KMS-11 (cell line): ENCODE measurements around the gene EPB41L1.

Source experiments
- H2AFZ ChIP-seq: fragments of 200-600 bp; sonication (generic); 2 replicates; pipeline ENCODE4 v1.6.1; 2016; ENCODE audit warnings: antibody characterized with exemption, mixed run types, low read depth
- H3K27ac ChIP-seq: fragments of 200-600 bp; sonication (generic); 2 replicates; pipeline ENCODE4 v1.6.1; 2016; ENCODE audit warnings: mild to moderate bottlenecking, mixed run types
- H3K27me3 ChIP-seq: fragments of 200-600 bp; sonication (generic); 2 replicates; pipeline ENCODE4 v1.6.1; 2017; ENCODE audit warnings: mild to moderate bottlenecking, low read depth, mixed run types, moderate library complexity; ENCODE audit not compliant: insufficient read depth
- H3K36me3 ChIP-seq: fragments of 200-600 bp; sonication (generic); 2 replicates; pipeline ENCODE4 v1.6.1; 2017; ENCODE audit warnings: mild to moderate bottlenecking, mixed run types; ENCODE audit not compliant: insufficient read depth
- H3K4me1 ChIP-seq: fragments of 200-600 bp; sonication (generic); 2 replicates; pipeline ENCODE4 v1.6.1; 2016; ENCODE audit warnings: mild to moderate bottlenecking, low read depth, mixed run types; ENCODE audit not compliant: poor library complexity, severe bottlenecking
- H3K4me2 ChIP-seq: fragments of 200-600 bp; sonication (generic); 2 replicates; pipeline ENCODE4 v1.7.0; 2016; ENCODE audit warnings: mild to moderate bottlenecking, mixed run types
- H3K4me3 ChIP-seq: fragments of 200-600 bp; sonication (generic); IDR thresholded peaks from 2 replicates; pipeline ENCODE4 v1.6.1; 2017; ENCODE audit warnings: low read depth, low read length, mixed read lengths; ENCODE audit not compliant: insufficient read depth
- H3K79me2 ChIP-seq: fragments of 200-600 bp; sonication (generic); 2 replicates; pipeline ENCODE4 v1.6.1; 2016; ENCODE audit warnings: low read depth, mixed run types; ENCODE audit not compliant: insufficient read depth
- H3K9ac ChIP-seq: fragments of 200-600 bp; sonication (generic); 2 replicates; pipeline ENCODE4 v1.6.1; 2016; ENCODE audit warnings: mild to moderate bottlenecking, mixed run types
- H4K20me1 ChIP-seq: fragments of 200-600 bp; sonication (generic); 2 replicates; pipeline ENCODE4 v1.6.1; 2016; ENCODE audit warnings: mild to moderate bottlenecking, mixed run types; ENCODE audit not compliant: insufficient read depth
- CTCF ChIP-seq: fragments of 200-600 bp; sonication (generic); conservative IDR thresholded peaks from 2 replicates; pipeline ENCODE4 v1.6.1; 2017; ENCODE audit warnings: low read depth, mild to moderate bottlenecking, antibody characterized with exemption, low read length, moderate library complexity, mixed read lengths

Gene EPB41L1

DNA sequence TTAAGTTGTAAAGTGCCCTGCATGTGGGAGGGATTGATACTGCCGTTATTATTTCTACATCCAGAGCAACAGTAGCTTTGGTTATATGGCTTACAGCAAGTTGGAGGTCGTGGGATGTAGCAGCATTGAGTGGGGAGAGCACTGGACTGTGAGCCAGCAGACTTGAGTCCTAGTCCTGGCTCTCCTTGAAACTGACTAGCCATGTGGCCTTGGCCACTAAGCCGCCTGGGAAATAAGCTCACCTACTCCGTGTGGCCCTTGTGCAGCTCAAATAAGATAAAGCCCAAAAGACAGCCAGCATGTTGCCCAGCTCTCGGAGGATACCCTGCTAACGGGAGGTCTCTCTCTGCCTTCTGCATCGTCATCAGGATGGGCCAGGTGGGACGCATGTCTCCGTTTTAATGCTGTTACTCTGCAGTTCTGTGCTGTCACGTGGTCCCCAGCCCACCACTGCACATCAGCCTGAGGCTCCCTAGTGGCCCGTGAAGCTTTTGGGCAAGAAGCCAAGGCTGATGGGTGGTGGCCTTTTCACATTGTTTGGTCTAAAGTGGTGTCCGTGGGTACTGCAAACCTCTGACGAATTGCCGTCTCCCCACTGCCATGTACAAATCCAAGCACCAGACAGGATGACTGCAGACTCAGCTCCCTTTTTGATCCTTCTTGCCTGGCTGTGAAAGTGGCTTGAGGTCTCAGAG is 7.9 kb downstream of the EPB41L1 start:
- Histone ChIP-seq H3K4me1 (peaks cover 1% of the 10 kb centered on the region), H3K9ac (no peak overlapping the region), H3K27ac (no peak overlapping the region), H4K20me1 (no peaks in the 10 kb centered on the region), H3K4me3 (no peak overlapping the region), H2AFZ (no peak overlapping the region), H3K4me2 (no peak overlapping the region), H3K27me3 (no peaks in the 10 kb centered on the region), H3K36me3 (no peaks in the 10 kb centered on the region), H3K79me2 (no peaks in the 10 kb centered on the region)
- no peak for TF ChIP-seq CTCF

GRCh38 chr20:36167902-36168503 is 13.5 kb downstream of the EPB41L1 start:
- H3K27me3 ChIP-seq = no peaks in the 10 kb centered on the region
- no peaks in the 10 kb centered on the region for H4K20me1 ChIP-seq
- H3K9ac ChIP-seq = no peak overlapping the region
- no peak overlapping the region for H3K27ac ChIP-seq
- no peak overlapping the region for H3K4me3 ChIP-seq
- no peaks in the 10 kb centered on the region for H3K36me3 ChIP-seq
- H3K4me1 ChIP-seq = peaks cover 10% of the 10 kb centered on the region
- no peak for TF ChIP-seq CTCF
- no peak overlapping the region for H3K4me2 ChIP-seq
- no peaks in the 10 kb centered on the region for H3K79me2 ChIP-seq
- H2AFZ ChIP-seq = no peak overlapping the region

- Histone ChIP-seq H3K4me1 (peaks cover 10% of the 10 kb centered on the region), H3K9ac (no peak overlapping the region), H3K27me3 (no peaks in the 10 kb centered on the region), H4K20me1 (no peaks in the 10 kb centered on the region), H3K36me3 (no peaks in the 10 kb centered on the region), H3K27ac (no peak overlapping the region), H3K4me2 (no peak overlapping the region), H3K79me2 (no peaks in the 10 kb centered on the region), H3K4me3 (no peak overlapping the region), H2AFZ (no peak overlapping the region)
- no peak for TF ChIP-seq CTCF
Measured at GRCh38 chr20:36170542-36171215, 16.1 kb downstream of the EPB41L1 start.

- no peak overlapping the region for H3K27ac ChIP-seq
- H3K9ac ChIP-seq = no peak overlapping the region
- no peaks in the 10 kb centered on the region for H3K4me1 ChIP-seq
- no peak overlapping the region for H2AFZ ChIP-seq
- no peaks in the 10 kb centered on the region for H4K20me1 ChIP-seq
- H3K4me2 ChIP-seq = no peak overlapping the region
- no peak for TF ChIP-seq CTCF
- no peaks in the 10 kb centered on the region for H3K27me3 ChIP-seq
- no peaks in the 10 kb centered on the region for H3K36me3 ChIP-seq
- no peaks in the 10 kb centered on the region for H3K79me2 ChIP-seq
- no peak overlapping the region for H3K4me3 ChIP-seq
Measured at GRCh38 chr20:36173451-36173933, 19.0 kb downstream of the EPB41L1 start.
